WTC11 (cell line): ENCODE measurements around the gene CHAT. TPM values are rescaled to one million over a fixed set of nuclear protein-coding genes. Genes with fewer than 3 reads are reported as not detected.

Source experiments
- ATAC-seq: fragments of 200-7000 bp; cut with Tn5 transposase; 2 replicates; pipeline ENCODE4 v1.10.0; 2021; ENCODE audit warnings: mild to moderate bottlenecking, moderate library complexity
- CTCF ChIA-PET: fragments of 300-600 bp; sonication (Branson Sonifier 250); formaldehyde crosslinking; loops from one replicate; lab custom pipeline; 2021; ENCODE audit warnings: antibody characterized with exemption; lab: Charles Lee
- POLR2A ChIA-PET: fragments of 350-600 bp; sonication (Branson Sonifier 250); formaldehyde crosslinking; loops from one replicate; lab custom pipeline; 2021; ENCODE audit warnings: antibody characterized with exemption; lab: Charles Lee
- DNase-seq: peaks from one replicate; pipeline ENCODE4 v3.0.0; 2021; ENCODE audit warnings: low spot score
- H3K27ac Mint-ChIP-seq: 2 replicates; pipeline ENCODE4 v1.8.0; 2021; ENCODE audit warnings: mixed read lengths
- H3K27me3 Mint-ChIP-seq: 2 replicates; pipeline ENCODE4 v1.8.0; 2021; ENCODE audit warnings: low read depth, mild to moderate bottlenecking, moderate library complexity, mixed read lengths
- H3K36me3 Mint-ChIP-seq: 2 replicates; pipeline ENCODE4 v1.8.0; 2021; ENCODE audit warnings: mixed read lengths
- H3K4me1 Mint-ChIP-seq: 2 replicates; pipeline ENCODE4 v1.8.0; 2022; ENCODE audit warnings: mixed read lengths
- H3K4me3 Mint-ChIP-seq: 2 replicates; pipeline ENCODE4 v1.8.0; 2021; ENCODE audit warnings: mild to moderate bottlenecking, moderate library complexity, mixed read lengths
- H3K9me3 Mint-ChIP-seq: 2 replicates; pipeline ENCODE4 v1.8.0; 2021; ENCODE audit warnings: mixed read lengths
- AFF4 ChIP-seq: sonication (generic); formaldehyde crosslinking; IDR thresholded peaks from 2 replicates; pipeline ENCODE4 v1.8.1; 2023; ENCODE audit warnings: mild to moderate bottlenecking, missing genetic modification reagents, borderline replicate concordance
- CBFB ChIP-seq: sonication (generic); formaldehyde crosslinking; IDR thresholded peaks from 2 replicates; pipeline ENCODE4 v1.8.1; 2022; ENCODE audit warnings: mild to moderate bottlenecking, low read depth, missing genetic modification reagents
- E2F4 ChIP-seq: sonication (generic); formaldehyde crosslinking; IDR thresholded peaks from 2 replicates; pipeline ENCODE4 v1.8.1; 2022; ENCODE audit warnings: low read depth, mild to moderate bottlenecking, moderate library complexity, missing genetic modification reagents, borderline replicate concordance
- FOXP1 ChIP-seq: sonication (generic); formaldehyde crosslinking; IDR thresholded peaks from 2 replicates; pipeline ENCODE4 v1.8.0; 2022; ENCODE audit warnings: missing genetic modification reagents, mild to moderate bottlenecking, moderate library complexity, borderline replicate concordance
- GABPB1 ChIP-seq: sonication (generic); formaldehyde crosslinking; IDR thresholded peaks from 2 replicates; pipeline ENCODE4 v1.8.1; 2023; ENCODE audit warnings: mild to moderate bottlenecking, missing genetic modification reagents
- GRHL2 ChIP-seq: fragments of 250-450 bp; sonication (Bioruptor Pico); IDR thresholded peaks from 2 replicates; pipeline ENCODE4 v1.8.0; 2022; ENCODE audit warnings: mild to moderate bottlenecking, moderate library complexity; ENCODE audit not compliant: insufficient replicate concordance, severe bottlenecking
- HMGXB4 ChIP-seq: sonication (generic); formaldehyde crosslinking; IDR thresholded peaks from 2 replicates; pipeline ENCODE4 v1.8.1; 2023; ENCODE audit warnings: mild to moderate bottlenecking, moderate library complexity, missing genetic modification reagents
- NR3C1 ChIP-seq: sonication (generic); formaldehyde crosslinking; conservative IDR thresholded peaks from 2 replicates; pipeline ENCODE4 v1.8.1; 2023; ENCODE audit warnings: low read depth, mild to moderate bottlenecking, missing genetic modification reagents
- OVOL2 ChIP-seq: fragments of 250-450 bp; sonication (Bioruptor Pico); IDR thresholded peaks from 2 replicates; pipeline ENCODE4 v1.9.0; 2021; ENCODE audit warnings: mild to moderate bottlenecking, borderline replicate concordance
- RELA ChIP-seq: sonication (generic); formaldehyde crosslinking; IDR thresholded peaks from 2 replicates; pipeline ENCODE4 v1.8.1; 2022; ENCODE audit warnings: missing genetic modification reagents, mild to moderate bottlenecking, borderline replicate concordance
- STAT6 ChIP-seq: sonication (generic); formaldehyde crosslinking; conservative IDR thresholded peaks from 2 replicates; pipeline ENCODE4 v1.8.1; 2023; ENCODE audit warnings: mild to moderate bottlenecking, low read depth, missing genetic modification reagents, moderate library complexity
- TEAD4 ChIP-seq: sonication (generic); formaldehyde crosslinking; IDR thresholded peaks from 2 replicates; pipeline ENCODE4 v1.8.0; 2022; ENCODE audit warnings: mild to moderate bottlenecking, missing genetic modification reagents
- ZNF138 ChIP-seq: sonication (generic); formaldehyde crosslinking; conservative IDR thresholded peaks from 2 replicates; pipeline ENCODE4 v1.8.1; 2022; ENCODE audit warnings: mild to moderate bottlenecking, moderate library complexity, missing genetic modification reagents
- total RNA-seq: library from RNA; stranded (reverse); gene quantifications from 3 replicates; pipeline ENCODE4 v1.2.3, GENCODE V29; 2021
- TF ChIP-seq, protein P1 (sequence below): sonication (generic); formaldehyde crosslinking; IDR thresholded peaks from 2 replicates; pipeline ENCODE4 v1.8.1; 2022; ENCODE audit warnings: mild to moderate bottlenecking, missing genetic modification reagents, moderate library complexity, borderline replicate concordance

Gene CHAT
- total RNA-seq, 1 experiment from 2014 or later = not detected

GRCh38 chr10:49610114-49610457, 3.8 kb upstream of the CHAT start, which contains the start of gene SLC18A3:
Gene SLC18A3 (plus strand): TSS chr10:49610310. CDS start chr10:49610741, 431 bp downstream.
- DNase-seq (no peak), ATAC-seq (peak; percentile 0; the same call in 1 of the 2 replicates)
- ChIA-PET CTCF (interaction anchor here (1.1 to 3.3 kb wide), 6 partner anchors 9 to 615 kb away, joined by 3 to 14 read pairs (median 4); no protein-coding TSS in a partner anchor), POLR2A (interaction anchor here (0.6 kb wide), 1 partner anchor 153 kb away, joined by 3 read pairs; no protein-coding TSS in a partner anchor)
- no peak for TF ChIP-seq GRHL2 (CRISPR knock-in tag)
- TF ChIP-seq STAT6 (CRISPR knock-in tag) = no peak
- no peak for TF ChIP-seq FOXP1
- TF ChIP-seq CBFB (CRISPR knock-in tag) = no peak
- TF ChIP-seq AFF4 (CRISPR knock-in tag) = no peak
- no peak for TF ChIP-seq ZNF138 (CRISPR knock-in tag)
- TF ChIP-seq HMGXB4 (CRISPR knock-in tag) = no peak
- no peak for TF ChIP-seq TEAD4 (CRISPR knock-in tag)
- TF ChIP-seq RELA (CRISPR knock-in tag) = no peak
- TF ChIP-seq E2F4 (CRISPR knock-in tag) = no peak
- TF ChIP-seq NR3C1 (CRISPR knock-in tag) = no peak
- TF ChIP-seq, protein P1, sequence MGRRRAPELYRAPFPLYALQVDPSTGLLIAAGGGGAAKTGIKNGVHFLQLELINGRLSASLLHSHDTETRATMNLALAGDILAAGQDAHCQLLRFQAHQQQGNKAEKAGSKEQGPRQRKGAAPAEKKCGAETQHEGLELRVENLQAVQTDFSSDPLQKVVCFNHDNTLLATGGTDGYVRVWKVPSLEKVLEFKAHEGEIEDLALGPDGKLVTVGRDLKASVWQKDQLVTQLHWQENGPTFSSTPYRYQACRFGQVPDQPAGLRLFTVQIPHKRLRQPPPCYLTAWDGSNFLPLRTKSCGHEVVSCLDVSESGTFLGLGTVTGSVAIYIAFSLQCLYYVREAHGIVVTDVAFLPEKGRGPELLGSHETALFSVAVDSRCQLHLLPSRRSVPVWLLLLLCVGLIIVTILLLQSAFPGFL (CRISPR knock-in tag) = no peak
- no peak for TF ChIP-seq OVOL2 (CRISPR knock-in tag)
- no peak for TF ChIP-seq GABPB1
- Mint-ChIP-seq H3K27ac (no peak within 1 kb of the TSS), H3K27me3 (peaks cover 98% of the 10 kb centered on the region), H3K9me3 (no peaks in the 10 kb centered on the region), H3K4me3 (peak within 1 kb of the TSS; percentile 70), H3K36me3 (peaks cover 6% of the 10 kb centered on the region; the same call in 1 of the 2 replicates), H3K4me1 (peaks cover 46% of the 10 kb centered on the region)
